Bronchial epithelial cell (primary cell): ENCODE measurements around the gene NPPB. TPM values are rescaled to one million over a fixed set of nuclear protein-coding genes. Genes with fewer than 3 reads are reported as not detected.

Experiments used
- DNase-seq: peaks from one replicate; pipeline ENCODE4 v3.0.0-alpha.2; 2010; ENCODE audit warnings: low read depth
- FAIRE-seq: peaks from 2 replicates; lab custom pipeline; 2011; peaks lifted over from hg19 to GRCh38; lab: Jason Lieb, UNC
- H3K27me3 ChIP-seq: 2 replicates; pipeline ENCODE4 v1.5.1; 2011; ENCODE audit warnings: low read length; ENCODE audit not compliant: control insufficient read depth, insufficient read depth
- H3K36me3 ChIP-seq: 2 replicates; pipeline ENCODE4 v1.5.1; 2011; ENCODE audit warnings: low read length; ENCODE audit not compliant: control insufficient read depth, insufficient read depth
- H3K4me3 ChIP-seq: 2 replicates; pipeline ENCODE4 v1.5.1; 2011; ENCODE audit warnings: mild to moderate bottlenecking, low read depth, low read length, control low read depth
- total RNA-seq: library from RNA; depleted of rRNA; stranded (reverse); fragments of >200 nt; gene quantifications from 2 replicates; pipeline ENCODE4 v1.2.1, GENCODE V29; 2014
- TF ChIP-seq, protein P1 (sequence below): IDR thresholded peaks from 2 replicates; pipeline ENCODE4 v1.5.1; 2011; ENCODE audit warnings: mild to moderate bottlenecking, moderate library complexity, low read length, control low read depth, inconsistent platforms; ENCODE audit not compliant: insufficient read depth, severe bottlenecking

NPPB gene
- total RNA-seq, 1 donor from 2014 or later: not detected

DNA sequence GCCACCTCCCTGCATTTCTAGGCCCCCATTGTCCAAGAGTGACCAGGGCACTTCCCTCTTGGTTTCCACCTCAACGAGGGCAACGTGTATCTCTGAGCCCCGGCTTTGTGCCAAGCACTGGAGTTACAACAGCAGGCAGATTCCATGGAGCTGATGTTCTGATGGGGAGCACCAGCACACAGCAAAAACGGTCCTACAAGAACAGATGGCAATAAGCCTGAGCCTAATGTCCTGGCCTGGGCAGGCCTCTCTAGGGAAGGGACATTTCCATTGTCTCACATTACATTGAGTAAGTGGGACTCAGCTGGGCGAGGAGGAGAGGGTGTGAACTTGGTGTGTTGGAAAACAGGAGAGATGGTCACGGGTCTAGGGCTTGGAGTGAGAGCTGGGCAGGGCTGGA, 27.2 kb upstream of the NPPB start:
- Histone ChIP-seq H3K27me3 (no peaks in the 10 kb centered on the region), H3K4me3 (no peak overlapping the region), H3K36me3 (no peaks in the 10 kb centered on the region)
- TF ChIP-seq, protein P1, sequence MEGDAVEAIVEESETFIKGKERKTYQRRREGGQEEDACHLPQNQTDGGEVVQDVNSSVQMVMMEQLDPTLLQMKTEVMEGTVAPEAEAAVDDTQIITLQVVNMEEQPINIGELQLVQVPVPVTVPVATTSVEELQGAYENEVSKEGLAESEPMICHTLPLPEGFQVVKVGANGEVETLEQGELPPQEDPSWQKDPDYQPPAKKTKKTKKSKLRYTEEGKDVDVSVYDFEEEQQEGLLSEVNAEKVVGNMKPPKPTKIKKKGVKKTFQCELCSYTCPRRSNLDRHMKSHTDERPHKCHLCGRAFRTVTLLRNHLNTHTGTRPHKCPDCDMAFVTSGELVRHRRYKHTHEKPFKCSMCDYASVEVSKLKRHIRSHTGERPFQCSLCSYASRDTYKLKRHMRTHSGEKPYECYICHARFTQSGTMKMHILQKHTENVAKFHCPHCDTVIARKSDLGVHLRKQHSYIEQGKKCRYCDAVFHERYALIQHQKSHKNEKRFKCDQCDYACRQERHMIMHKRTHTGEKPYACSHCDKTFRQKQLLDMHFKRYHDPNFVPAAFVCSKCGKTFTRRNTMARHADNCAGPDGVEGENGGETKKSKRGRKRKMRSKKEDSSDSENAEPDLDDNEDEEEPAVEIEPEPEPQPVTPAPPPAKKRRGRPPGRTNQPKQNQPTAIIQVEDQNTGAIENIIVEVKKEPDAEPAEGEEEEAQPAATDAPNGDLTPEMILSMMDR: no peak
- DNase-seq (no peak), FAIRE-seq (peak; percentile 92)

GRCh38 chr1:11882814-11883538, 24.2 kb upstream of the NPPB start:
- Histone ChIP-seq H3K36me3 (no peaks in the 10 kb centered on the region), H3K4me3 (no peak overlapping the region), H3K27me3 (no peaks in the 10 kb centered on the region)
- no peak for FAIRE-seq
- peak; percentile 21 for DNase-seq
- TF ChIP-seq, protein P1: no peak

DNA sequence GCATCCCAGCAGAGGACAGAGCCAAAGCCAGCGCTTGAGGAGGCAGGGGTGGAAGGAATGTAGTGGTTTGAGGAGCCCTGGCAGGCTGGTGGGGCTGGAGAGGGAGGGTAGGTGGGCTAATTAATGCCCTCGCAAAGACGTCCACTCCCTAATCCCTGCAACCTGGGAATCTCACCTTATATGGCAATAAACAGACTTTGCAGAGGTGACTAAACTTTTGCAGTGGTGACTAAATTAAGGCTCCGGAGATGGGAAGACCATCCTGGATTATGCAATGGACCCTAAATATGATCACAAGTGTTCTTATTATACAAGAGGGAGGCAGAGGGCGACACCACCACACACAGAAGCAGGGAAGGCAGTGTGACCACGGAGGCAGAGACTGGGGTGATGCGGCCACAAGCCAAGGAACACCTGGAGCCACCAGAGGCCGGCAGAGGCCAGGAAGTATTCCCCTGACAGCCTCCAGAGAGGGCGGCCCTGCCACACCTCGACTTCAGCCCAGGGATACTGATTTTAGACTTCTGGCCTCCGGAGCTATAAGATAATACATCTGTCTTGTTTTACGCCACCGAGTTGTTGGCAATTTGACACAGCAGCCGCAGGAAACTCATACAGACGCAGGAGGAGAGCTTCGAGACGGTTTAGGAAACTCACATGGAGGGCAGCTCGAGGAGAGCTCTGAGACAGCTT, 23.1 kb upstream of the NPPB start:
- no peak for FAIRE-seq
- TF ChIP-seq, protein P1: no peak
- no peak overlapping the region for H3K4me3 ChIP-seq
- no peaks in the 10 kb centered on the region for H3K36me3 ChIP-seq
- DNase-seq: no peak
- H3K27me3 ChIP-seq: no peaks in the 10 kb centered on the region

DNA sequence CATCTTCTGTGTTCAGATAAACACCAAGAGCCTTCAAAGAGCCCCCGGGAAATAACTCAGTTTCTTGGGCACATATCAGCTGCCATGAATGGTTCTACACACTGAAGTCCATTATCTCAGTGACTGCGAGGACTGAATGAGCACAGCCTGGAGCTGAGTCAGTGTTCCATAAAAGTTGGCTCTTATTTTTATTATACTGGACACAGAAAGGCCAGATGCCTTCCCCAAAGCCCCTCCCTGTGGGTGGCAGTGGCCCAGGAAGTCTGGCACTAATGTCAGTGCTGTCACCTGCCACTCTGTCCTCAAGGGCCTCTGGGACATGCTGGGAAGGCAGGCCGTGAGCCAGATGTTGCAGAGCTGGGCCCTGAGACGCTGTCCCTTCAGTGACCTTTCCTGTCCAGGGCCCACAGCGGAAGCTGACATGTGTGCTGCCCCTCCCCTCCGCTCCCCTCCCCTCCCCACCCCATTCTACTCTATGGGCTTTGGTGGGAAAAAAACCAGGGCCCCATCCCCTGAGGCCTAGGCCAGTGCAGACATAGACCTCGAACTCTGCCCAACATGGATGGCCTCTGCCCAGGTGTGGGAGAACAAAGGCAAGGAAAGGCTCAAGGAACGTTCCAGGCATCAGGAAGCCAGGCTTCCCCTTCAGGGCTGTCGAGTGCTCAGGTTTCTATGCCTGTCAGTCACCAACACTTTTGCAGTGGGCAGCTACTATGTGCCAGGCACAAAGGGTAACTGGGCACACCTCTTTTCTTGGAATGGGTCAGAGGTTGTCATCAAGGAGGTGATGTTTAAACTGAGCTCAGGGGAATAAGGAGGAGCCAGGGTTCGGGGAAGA, 22.4 kb upstream of the NPPB start:
- no peaks in the 10 kb centered on the region for H3K27me3 ChIP-seq
- TF ChIP-seq, protein P1: no peak
- no peaks in the 10 kb centered on the region for H3K36me3 ChIP-seq
- no peak overlapping the region for H3K4me3 ChIP-seq
- DNase-seq: no peak
- FAIRE-seq: no peak

DNA sequence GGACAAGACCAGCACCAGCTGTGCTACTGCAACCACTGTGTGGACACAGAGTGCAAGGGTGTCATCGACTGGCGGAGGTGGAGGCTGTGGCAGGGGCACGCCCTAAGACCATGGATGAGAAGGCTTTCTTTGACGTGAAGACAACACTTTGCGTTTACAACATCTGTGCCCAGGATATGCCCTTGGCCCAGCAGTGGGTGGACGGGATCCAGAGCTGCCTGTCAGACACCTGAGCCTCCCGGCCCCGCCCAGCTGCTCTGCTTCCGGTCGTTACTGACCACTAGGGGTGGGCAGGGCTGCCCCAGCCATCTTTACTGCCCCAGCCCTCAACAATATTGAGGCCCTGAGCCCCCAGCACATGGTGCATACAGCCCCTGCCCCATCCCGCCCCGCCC, 21.4 kb upstream of the NPPB start:
- no peak overlapping the region for H3K4me3 ChIP-seq
- DNase-seq (no peak), FAIRE-seq (no peak)
- no peaks in the 10 kb centered on the region for H3K27me3 ChIP-seq
- H3K36me3 ChIP-seq: no peaks in the 10 kb centered on the region
- TF ChIP-seq, protein P1: no peak
